Vagina (tissue), 2 donors: Measurements from ENCODE around the gene KYNU. TPM values are rescaled to one million over a fixed set of nuclear protein-coding genes. Genes with fewer than 3 reads are reported as not detected.
"Not testable (repeated sequence)": the region's sequence is repeated elsewhere in the genome, so short reads cannot be mapped to it uniquely, and the experiment has no call there.

Experiments used
- DNase-seq, 2 donors: peaks; one replicate each; pipeline ENCODE4 v3.0.0-alpha.2; 2017; ENCODE audit errors: extremely low spot score in 2 of 2
- H3K27ac ChIP-seq: fragments of 200-600 bp; sonication (generic); one replicate; pipeline ENCODE4 v1.5.1; 2019
- H3K27me3 ChIP-seq: fragments of 200-600 bp; sonication (generic); one replicate; pipeline ENCODE4 v1.5.1; 2019
- H3K36me3 ChIP-seq, 2 donors: fragments of 200-600 bp; sonication (generic); one replicate each; pipeline ENCODE4 v1.5.1; 2017 to 2019
- H3K4me1 ChIP-seq: fragments of 200-600 bp; sonication (generic); one replicate; pipeline ENCODE4 v1.5.1; 2019
- H3K4me3 ChIP-seq, 2 donors: fragments of 200-600 bp; sonication (generic); 1 replicate in 1 of 2; 2 replicates in 1 of 2; pipeline ENCODE4 v1.5.1; 2016 to 2019
- H3K9me3 ChIP-seq: fragments of 200-600 bp; sonication (generic); one replicate; pipeline ENCODE4 v1.5.1; 2019
- CTCF ChIP-seq, 3 experiments: fragments of 450-650 bp in 2 of 3; fragments of 200-600 bp in 1 of 3; sonication (generic) in 1 of 3; IDR thresholded peaks; one replicate each; pipeline ENCODE4 v1.5.1; 2017 to 2019; ENCODE audit warnings: antibody characterized with exemption in 3 of 3, mild to moderate bottlenecking in 2 of 3, moderate library complexity in 2 of 3
- POLR2A ChIP-seq, 2 donors: fragments of 450-650 bp; IDR thresholded peaks; one replicate each; pipeline ENCODE4 v1.6.1; 2017; ENCODE audit warnings: antibody characterized with exemption in 2 of 2, mild to moderate bottlenecking in 2 of 2, moderate library complexity in 2 of 2
- POLR2AphosphoS5 ChIP-seq, 2 donors: sonication (generic); formaldehyde crosslinking; IDR thresholded peaks; one replicate each; pipeline ENCODE4 v1.9.0; 2017; ENCODE audit warnings: antibody characterized with exemption in 2 of 2, mild to moderate bottlenecking in 2 of 2, low read depth in 1 of 2; ENCODE audit not compliant: insufficient read depth in 1 of 2
- intact Hi-C: fragments of 100-400 bp; cut with DNase I; formaldehyde crosslinking; loops from one replicate; pipeline ENCODE4 v1.15.1; 2023
- total RNA-seq: library from RNA; depleted of rRNA; stranded (reverse); fragments of >200 nt; gene quantifications from one replicate; pipeline ENCODE4 v1.2.3, GENCODE V29; 2016

KYNU gene
- total RNA-seq, 1 donor from 2014 or later: 3.7 TPM

- TF ChIP-seq POLR2A (IDR thresholded peaks at IDR 0.05): no peak
- no peak for TF ChIP-seq CTCF (IDR thresholded peaks at IDR 0.05)
- TF ChIP-seq POLR2AphosphoS5 (IDR thresholded peaks at IDR 0.05; ENCODE audit: insufficient read depth in 1 of 2, low read depth in 1 of 2): no peak
- Histone ChIP-seq H3K27ac (no peak overlapping the region), H3K4me1 (peaks cover 33% of the 10 kb centered on the region), H3K9me3 (no peaks in the 10 kb centered on the region), H3K27me3 (no peaks in the 10 kb centered on the region), H3K36me3 (no peaks in the 10 kb centered on the region), H3K4me3 (no peak overlapping the region)
- DNase-seq: no peak
- intact Hi-C loops: no loop called here
Measured at GRCh38 chr2:142876423-142876822, 1.0 kb upstream of the KYNU start.

GRCh38 chr2:142878031-142878678 lies 691 bp downstream of the KYNU start:
- DNase-seq: no peak
- Histone ChIP-seq H3K27ac (peak overlapping the region; percentile 24), H3K36me3 (no peaks in the 10 kb centered on the region), H3K4me3 (no peak overlapping the region), H3K27me3 (no peaks in the 10 kb centered on the region), H3K4me1 (peaks cover 29% of the 10 kb centered on the region), H3K9me3 (no peaks in the 10 kb centered on the region)
- intact Hi-C loops: no loop called here
- TF ChIP-seq CTCF (IDR thresholded peaks at IDR 0.05): no peak
- no peak for TF ChIP-seq POLR2A (IDR thresholded peaks at IDR 0.05)
- no peak for TF ChIP-seq POLR2AphosphoS5 (IDR thresholded peaks at IDR 0.05; ENCODE audit: insufficient read depth in 1 of 2, low read depth in 1 of 2)

GRCh38 chr2:142879151-142879550 lies 1.7 kb downstream of the KYNU start:
- H3K9me3 ChIP-seq: no peaks in the 10 kb centered on the region
- no peaks in the 10 kb centered on the region for H3K27me3 ChIP-seq
- no peaks in the 10 kb centered on the region for H3K36me3 ChIP-seq
- DNase-seq: no peak
- TF ChIP-seq CTCF (IDR thresholded peaks at IDR 0.05) (no peak), POLR2AphosphoS5 (IDR thresholded peaks at IDR 0.05; ENCODE audit: insufficient read depth in 1 of 2, low read depth in 1 of 2) (no peak), POLR2A (IDR thresholded peaks at IDR 0.05) (no peak)
- peaks cover 19% of the 10 kb centered on the region for H3K4me1 ChIP-seq
- intact Hi-C loops: no loop called here
- no peak overlapping the region for H3K4me3 ChIP-seq
- no peak overlapping the region for H3K27ac ChIP-seq

- no peak overlapping the region for H3K27ac ChIP-seq
- no peak overlapping the region for H3K4me3 ChIP-seq
- DNase-seq: no peak
- intact Hi-C loops: no loop called here
- H3K9me3 ChIP-seq: no peaks in the 10 kb centered on the region
- TF ChIP-seq CTCF (IDR thresholded peaks at IDR 0.05) (no peak), POLR2AphosphoS5 (IDR thresholded peaks at IDR 0.05; ENCODE audit: insufficient read depth in 1 of 2, low read depth in 1 of 2) (no peak), POLR2A (IDR thresholded peaks at IDR 0.05) (no peak)
- H3K27me3 ChIP-seq: no peaks in the 10 kb centered on the region
- peaks cover 9% of the 10 kb centered on the region for H3K4me1 ChIP-seq
- H3K36me3 ChIP-seq: no peaks in the 10 kb centered on the region
Measured at GRCh38 chr2:142880279-142880678, 2.8 kb downstream of the KYNU start.

GRCh38 chr2:142881619-142882018 lies 4.2 kb downstream of the KYNU start:
- H3K4me1 ChIP-seq: peaks cover 5% of the 10 kb centered on the region
- intact Hi-C loops: no loop called here
- no peak for DNase-seq
- H3K9me3 ChIP-seq: no peaks in the 10 kb centered on the region
- H3K4me3 ChIP-seq: no peak overlapping the region
- H3K36me3 ChIP-seq: no peaks in the 10 kb centered on the region
- no peak for TF ChIP-seq POLR2AphosphoS5 (IDR thresholded peaks at IDR 0.05; ENCODE audit: insufficient read depth in 1 of 2, low read depth in 1 of 2)
- TF ChIP-seq CTCF (IDR thresholded peaks at IDR 0.05): no peak
- TF ChIP-seq POLR2A (IDR thresholded peaks at IDR 0.05): no peak
- H3K27me3 ChIP-seq: no peaks in the 10 kb centered on the region
- no peak overlapping the region for H3K27ac ChIP-seq

GRCh38 chr2:142882500-142882899 lies 5.0 kb downstream of the KYNU start:
- H3K27ac ChIP-seq, H3K36me3 ChIP-seq, DNase-seq, intact Hi-C loops, H3K4me3 ChIP-seq, H3K9me3 ChIP-seq, H3K27me3 ChIP-seq, H3K4me1 ChIP-seq: not testable (repeated sequence)
